PC-9 (cell line): ENCODE data around the gene DCDC2B. TPM values are rescaled to one million over a fixed set of nuclear protein-coding genes. Genes with fewer than 3 reads are reported as not detected.
A peak's percentile ranks its signal among the peaks of the same experiment; 100 is the strongest.

ENCODE experiments used
- BruUV-seq: library from RNA; stranded (reverse); fragments of 400-500 nt; replicated peaks from 2 replicates; lab custom pipeline; 2021; lab: Mats Ljungman, UMichigan
- CTCF ChIA-PET: fragments of 300-600 bp; sonication (Branson Sonifier 250); formaldehyde crosslinking; loops from one replicate; lab custom pipeline; 2022; ENCODE audit warnings: antibody characterized with exemption; lab: Charles Lee
- POLR2A ChIA-PET: fragments of 300-600 bp; sonication (Branson Sonifier 250); formaldehyde crosslinking; loops from one replicate; lab custom pipeline; 2022; ENCODE audit warnings: antibody characterized with exemption; ENCODE audit not compliant: unreplicated experiment; lab: Charles Lee
- DNase-seq, 2 experiments: peaks; one replicate each; pipeline versions ENCODE4 v3.0.0 to v3.0.0-alpha.2; 2015 to 2022; ENCODE audit warnings: mixed read lengths in 1 of 2
- H2AFZ ChIP-seq: fragments of 200-600 bp; sonication (generic); 2 replicates; pipeline ENCODE4 v1.8.1; 2017; ENCODE audit warnings: antibody characterized with exemption
- H3F3A ChIP-seq: fragments of 200-600 bp; sonication (generic); 2 replicates; pipeline ENCODE4 v1.8.1; 2017; ENCODE audit warnings: antibody characterized with exemption, mild to moderate bottlenecking, low read depth; ENCODE audit not compliant: insufficient read depth
- H3K27ac ChIP-seq: fragments of 200-600 bp; sonication (generic); 2 replicates; pipeline ENCODE4 v1.6.1; 2016; ENCODE audit warnings: mixed run types
- H3K27me3 ChIP-seq: fragments of 200-600 bp; sonication (generic); 2 replicates; pipeline ENCODE4 v1.6.1; 2016; ENCODE audit warnings: low read depth, mixed run types; ENCODE audit not compliant: insufficient read depth
- H3K36me3 ChIP-seq: fragments of 200-600 bp; sonication (generic); 2 replicates; pipeline ENCODE4 v1.6.1; 2016; ENCODE audit warnings: low read depth, mixed run types
- H3K4me1 ChIP-seq: fragments of 200-600 bp; sonication (generic); replicated peaks from 2 replicates; pipeline ENCODE4 v1.6.1; 2016; ENCODE audit warnings: mixed run types; ENCODE audit not compliant: insufficient read depth
- H3K4me2 ChIP-seq: fragments of 200-600 bp; sonication (generic); 2 replicates; pipeline ENCODE4 v1.6.1; 2017; ENCODE audit warnings: mixed run types
- H3K4me3 ChIP-seq: fragments of 200-600 bp; sonication (generic); 2 replicates; pipeline ENCODE4 v1.6.1; 2016; ENCODE audit warnings: mixed run types
- H3K79me2 ChIP-seq: fragments of 200-600 bp; sonication (generic); 2 replicates; pipeline ENCODE4 v1.6.1; 2017; ENCODE audit warnings: low read depth, mixed run types
- H3K9me2 ChIP-seq: fragments of 200-600 bp; sonication (generic); 2 replicates; pipeline ENCODE4 v1.8.1; 2017; ENCODE audit warnings: mild to moderate bottlenecking; ENCODE audit not compliant: insufficient read depth
- H3K9me3 ChIP-seq: fragments of 200-600 bp; sonication (generic); 2 replicates; pipeline ENCODE4 v1.8.1; 2016; ENCODE audit warnings: low read depth; ENCODE audit not compliant: insufficient read depth
- H4K20me1 ChIP-seq: fragments of 200-600 bp; sonication (generic); 2 replicates; pipeline ENCODE4 v1.8.1; 2017; ENCODE audit not compliant: insufficient read depth
- EZH2 ChIP-seq: fragments of 200-600 bp; sonication (generic); IDR thresholded peaks from 2 replicates; pipeline ENCODE4 v1.8.0; 2017; ENCODE audit warnings: antibody characterized with exemption, low read depth
- intact Hi-C: fragments of 100-400 bp; cut with micrococcal nuclease; formaldehyde crosslinking; loops from one replicate; pipeline ENCODE4 v1.10.0; 2022; ENCODE audit not compliant: unreplicated experiment
- total RNA-seq: library from RNA; stranded (reverse); gene quantifications from 2 replicates; pipeline ENCODE4 v1.2.3, GENCODE V29; 2021
- TF ChIP-seq, protein P1 (sequence below): fragments of 200-600 bp; sonication (generic); conservative IDR thresholded peaks from 2 replicates; pipeline ENCODE4 v1.6.1; 2017; ENCODE audit warnings: mixed run types, antibody characterized with exemption, mild to moderate bottlenecking, moderate library complexity

Gene DCDC2B
- total RNA-seq, 1 experiment from 2014 or later = not detected

GRCh38 chr1:32170991-32171390, 37.9 kb upstream of the DCDC2B start:
- TF ChIP-seq, protein P1, sequence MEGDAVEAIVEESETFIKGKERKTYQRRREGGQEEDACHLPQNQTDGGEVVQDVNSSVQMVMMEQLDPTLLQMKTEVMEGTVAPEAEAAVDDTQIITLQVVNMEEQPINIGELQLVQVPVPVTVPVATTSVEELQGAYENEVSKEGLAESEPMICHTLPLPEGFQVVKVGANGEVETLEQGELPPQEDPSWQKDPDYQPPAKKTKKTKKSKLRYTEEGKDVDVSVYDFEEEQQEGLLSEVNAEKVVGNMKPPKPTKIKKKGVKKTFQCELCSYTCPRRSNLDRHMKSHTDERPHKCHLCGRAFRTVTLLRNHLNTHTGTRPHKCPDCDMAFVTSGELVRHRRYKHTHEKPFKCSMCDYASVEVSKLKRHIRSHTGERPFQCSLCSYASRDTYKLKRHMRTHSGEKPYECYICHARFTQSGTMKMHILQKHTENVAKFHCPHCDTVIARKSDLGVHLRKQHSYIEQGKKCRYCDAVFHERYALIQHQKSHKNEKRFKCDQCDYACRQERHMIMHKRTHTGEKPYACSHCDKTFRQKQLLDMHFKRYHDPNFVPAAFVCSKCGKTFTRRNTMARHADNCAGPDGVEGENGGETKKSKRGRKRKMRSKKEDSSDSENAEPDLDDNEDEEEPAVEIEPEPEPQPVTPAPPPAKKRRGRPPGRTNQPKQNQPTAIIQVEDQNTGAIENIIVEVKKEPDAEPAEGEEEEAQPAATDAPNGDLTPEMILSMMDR = no peak
- TF ChIP-seq EZH2 = no peak
- no peak overlapping the region for H2AFZ ChIP-seq
- 0 out of 2 replicates have a peak, but pooled peaks cover 8% of the 10 kb centered on the region for H3K4me1 ChIP-seq
- H3K27ac ChIP-seq = no peak overlapping the region
- peaks cover 31% of the 10 kb centered on the region; the same call in 1 of the 2 replicates for H3K36me3 ChIP-seq
- POLR2A ChIA-PET = no interaction called here
- no peak for DNase-seq
- no peaks in the 10 kb centered on the region for H4K20me1 ChIP-seq
- no peak overlapping the region for H3K4me2 ChIP-seq
- intact Hi-C loops = loop anchor here (10.0 kb wide), 1 partner anchor 96 kb away; the partner anchor contains the start of gene TMEM39B
- H3K27me3 ChIP-seq = no peaks in the 10 kb centered on the region
- no TSS peak for BruUV-seq
- peaks cover 10% of the 10 kb centered on the region; the same call in 1 of the 2 replicates for H3F3A ChIP-seq
- no peaks in the 10 kb centered on the region for H3K9me3 ChIP-seq
- H3K9me2 ChIP-seq = no peaks in the 10 kb centered on the region
- no peak overlapping the region for H3K4me3 ChIP-seq
- CTCF ChIA-PET = interaction anchor here (0.6 kb wide), 1 partner anchor 50 kb away, joined by 4 read pairs; no protein-coding TSS in a partner anchor
- no peaks in the 10 kb centered on the region for H3K79me2 ChIP-seq

GRCh38 chr1:32172621-32173245, 36.2 kb upstream of the DCDC2B start:
- ChIA-PET POLR2A (interaction anchor here (0.7 to 1.1 kb wide), 2 partner anchors 9 to 106 kb away, joined by 3 read pairs; no protein-coding TSS in a partner anchor), CTCF (no interaction called here)
- peaks cover 25% of the 10 kb centered on the region; the same call in 1 of the 2 replicates for H3K36me3 ChIP-seq
- 0 out of 2 replicates have a peak, but pooled peaks cover 8% of the 10 kb centered on the region for H3K4me1 ChIP-seq
- DNase-seq = no peak
- no TSS peak for BruUV-seq
- no peak overlapping the region for H3K27ac ChIP-seq
- H3K4me3 ChIP-seq = no peak overlapping the region
- intact Hi-C loops = loop anchor here (10.0 kb wide), 1 partner anchor 98 kb away; the partner anchor contains the start of gene TMEM39B
- no peak overlapping the region for H2AFZ ChIP-seq
- H3K4me2 ChIP-seq = no peak overlapping the region
- no peaks in the 10 kb centered on the region for H3K79me2 ChIP-seq
- no peaks in the 10 kb centered on the region for H3K27me3 ChIP-seq
- H4K20me1 ChIP-seq = no peaks in the 10 kb centered on the region
- no peaks in the 10 kb centered on the region for H3K9me3 ChIP-seq
- no peaks in the 10 kb centered on the region for H3K9me2 ChIP-seq
- no peak for TF ChIP-seq EZH2
- TF ChIP-seq, protein P1 = no peak
- H3F3A ChIP-seq = peaks cover 17% of the 10 kb centered on the region; the same call in 1 of the 2 replicates

DNA sequence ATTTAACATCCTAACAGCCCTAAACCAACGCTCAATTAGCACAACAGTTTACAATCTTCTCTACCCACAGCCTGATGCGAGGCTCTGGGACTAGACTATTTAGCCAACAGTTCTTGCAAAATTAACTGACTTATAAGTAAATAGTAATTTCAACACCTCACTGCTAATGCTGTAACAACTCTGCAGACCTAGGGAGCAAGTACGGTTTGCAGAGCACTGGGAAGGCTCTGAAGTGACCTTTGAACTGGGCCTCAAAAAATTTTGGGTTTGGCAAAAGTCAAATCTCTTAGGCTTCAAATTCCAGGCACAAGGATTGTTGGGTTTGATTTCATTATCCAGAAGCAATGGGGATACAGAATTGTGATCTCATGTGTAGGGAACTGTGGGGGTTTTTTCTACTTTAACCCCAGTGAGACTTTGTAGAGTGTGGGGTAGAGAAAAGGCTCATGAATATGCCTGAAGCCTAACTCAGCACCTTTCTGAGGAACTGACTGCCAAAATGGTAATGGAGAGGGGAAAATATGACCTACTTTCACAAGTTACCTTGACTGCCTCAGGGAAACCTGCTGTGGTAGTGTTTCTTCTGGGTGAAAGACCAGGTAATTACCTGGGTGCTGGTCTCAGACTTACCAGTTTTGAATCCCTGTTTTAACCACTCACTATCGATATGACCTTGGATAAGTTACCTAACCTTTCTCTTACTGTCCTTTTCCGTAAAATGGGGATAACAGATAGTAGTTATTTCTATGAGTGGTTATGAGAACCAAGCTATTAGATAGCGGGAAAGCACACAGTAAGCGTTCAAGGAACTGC, 30.3 kb upstream of the DCDC2B start:
- peak overlapping the region; percentile 93 for H3K4me3 ChIP-seq
- H3K4me1 ChIP-seq = peaks cover 29% of the 10 kb centered on the region
- peak overlapping the region; percentile 93 for H2AFZ ChIP-seq
- peak in 1 of 2 experiments; percentile 57 for DNase-seq
- no peaks in the 10 kb centered on the region for H3K9me2 ChIP-seq
- peaks cover 25% of the 10 kb centered on the region; the same call in 1 of the 2 replicates for H3K36me3 ChIP-seq
- ChIA-PET CTCF (interaction anchor here (0.5 kb wide), 1 partner anchor 106 kb away, joined by 10 read pairs; the partner anchor contains the start of gene TMEM39B), POLR2A (interaction anchor here (0.6 to 0.7 kb wide), 2 partner anchors 21 to 33 kb away, joined by 3 to 11 read pairs; no protein-coding TSS in a partner anchor)
- H3K27ac ChIP-seq = peak overlapping the region; percentile 69
- peaks cover 30% of the 10 kb centered on the region for H3K79me2 ChIP-seq
- H3F3A ChIP-seq = peaks cover 47% of the 10 kb centered on the region
- no peaks in the 10 kb centered on the region for H3K27me3 ChIP-seq
- TF ChIP-seq EZH2 = no peak
- TF ChIP-seq, protein P1 = no peak
- intact Hi-C loops = loop anchor here (2.0 to 10.0 kb wide), 2 partner anchors 70 to 104 kb away; partner anchors contain the start of genes KPNA6 and TMEM39B
- H3K4me2 ChIP-seq = peak overlapping the region; percentile 84
- no peaks in the 10 kb centered on the region for H3K9me3 ChIP-seq
- no TSS peak for BruUV-seq
- H4K20me1 ChIP-seq = peaks cover 13% of the 10 kb centered on the region; the same call in 1 of the 2 replicates
